Mucosa of descending colon (tissue), 3 donors: ENCODE measurements around the gene FGGY. TPM values are rescaled to one million over a fixed set of nuclear protein-coding genes. Genes with fewer than 3 reads are reported as not detected.

Source experiments
- ATAC-seq: fragments of 200-7000 bp; cut with Tn5 transposase; one replicate; pipeline ENCODE4 v1.9.1; 2020; ENCODE audit warnings: mild to moderate bottlenecking, moderate library complexity
- DNase-seq, 3 donors: peaks; one replicate each; pipeline ENCODE4 v3.0.0-alpha.2; 2020
- H3K36me3 ChIP-seq: fragments of 200-600 bp; one replicate; pipeline ENCODE4 v1.8.0; 2021; ENCODE audit warnings: low read depth, mild to moderate bottlenecking
- H3K4me1 ChIP-seq: fragments of 200-600 bp; one replicate; pipeline ENCODE4 v1.8.0; 2021; ENCODE audit warnings: low read depth, mild to moderate bottlenecking
- H3K4me3 ChIP-seq: fragments of 200-600 bp; one replicate; pipeline ENCODE4 v1.8.0; 2021; ENCODE audit warnings: mild to moderate bottlenecking
- H3K9me3 ChIP-seq: fragments of 200-600 bp; one replicate; pipeline ENCODE4 v1.8.0; 2021; ENCODE audit warnings: mild to moderate bottlenecking
- intact Hi-C, 2 donors: fragments of 100-400 bp; cut with DNase I in 1 of 2; cut with micrococcal nuclease in 1 of 2; formaldehyde crosslinking; loops; one replicate each; pipeline versions ENCODE4 v1.11.0 to v1.11.1; 2022; cut with DNase I, micrococcal nuclease
- total RNA-seq, 3 donors: library from RNA; stranded (reverse); fragmentation: NEBNext Ultra II Directional in 2 of 3; extraction: Animal tissue kit (Norgen Biotek cat#: 25700) in 2 of 3; gene quantifications; one replicate each; pipeline versions ENCODE4 v1.2.1 to v1.2.4, GENCODE V29; 2021 to 2023
- TF ChIP-seq, protein P1 (sequence below): fragments of 200-600 bp; IDR thresholded peaks from one replicate; pipeline ENCODE4 v1.8.0; 2022; ENCODE audit warnings: antibody characterized with exemption, mild to moderate bottlenecking
- donor health status: DM: no; HTN: no; CAD: no; lungs with moderate emphysema.
- donor health status: DM: no; HTN: no; CAD: no.
- donor health status: DM: no; HTN: yes; CAD: no.

Gene FGGY
- total RNA-seq, 3 donors from 2014 or later = 25.2 to 38.3 (median 36.6) TPM

DNA sequence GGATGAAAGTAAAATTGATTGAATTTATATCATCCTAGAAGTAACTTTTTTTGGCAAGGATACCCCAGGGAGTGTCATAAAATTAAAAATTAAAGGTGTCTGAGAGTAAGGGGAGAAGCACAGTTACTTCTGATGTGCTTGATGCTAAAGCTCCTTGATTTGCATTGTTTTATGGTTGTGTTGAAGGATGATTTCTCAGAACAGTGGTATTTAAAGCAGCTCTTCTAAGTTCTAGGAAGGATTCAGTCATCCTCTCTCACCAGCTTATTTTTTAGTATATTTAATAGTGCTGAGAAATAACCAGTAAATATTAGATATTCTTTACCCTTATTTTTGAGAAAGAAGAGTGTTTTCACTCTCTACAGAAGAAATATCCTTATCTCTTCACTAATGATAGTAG, 93.0 kb downstream of the FGGY start:
- TF ChIP-seq, protein P1, sequence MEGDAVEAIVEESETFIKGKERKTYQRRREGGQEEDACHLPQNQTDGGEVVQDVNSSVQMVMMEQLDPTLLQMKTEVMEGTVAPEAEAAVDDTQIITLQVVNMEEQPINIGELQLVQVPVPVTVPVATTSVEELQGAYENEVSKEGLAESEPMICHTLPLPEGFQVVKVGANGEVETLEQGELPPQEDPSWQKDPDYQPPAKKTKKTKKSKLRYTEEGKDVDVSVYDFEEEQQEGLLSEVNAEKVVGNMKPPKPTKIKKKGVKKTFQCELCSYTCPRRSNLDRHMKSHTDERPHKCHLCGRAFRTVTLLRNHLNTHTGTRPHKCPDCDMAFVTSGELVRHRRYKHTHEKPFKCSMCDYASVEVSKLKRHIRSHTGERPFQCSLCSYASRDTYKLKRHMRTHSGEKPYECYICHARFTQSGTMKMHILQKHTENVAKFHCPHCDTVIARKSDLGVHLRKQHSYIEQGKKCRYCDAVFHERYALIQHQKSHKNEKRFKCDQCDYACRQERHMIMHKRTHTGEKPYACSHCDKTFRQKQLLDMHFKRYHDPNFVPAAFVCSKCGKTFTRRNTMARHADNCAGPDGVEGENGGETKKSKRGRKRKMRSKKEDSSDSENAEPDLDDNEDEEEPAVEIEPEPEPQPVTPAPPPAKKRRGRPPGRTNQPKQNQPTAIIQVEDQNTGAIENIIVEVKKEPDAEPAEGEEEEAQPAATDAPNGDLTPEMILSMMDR = no peak
- DNase-seq = no peak
- Histone ChIP-seq H3K9me3 (no peaks in the 10 kb centered on the region), H3K4me3 (no peak overlapping the region), H3K36me3 (no peaks in the 10 kb centered on the region), H3K4me1 (no peaks in the 10 kb centered on the region)
- ATAC-seq = no peak
- intact Hi-C loops = no loop called here

DNA sequence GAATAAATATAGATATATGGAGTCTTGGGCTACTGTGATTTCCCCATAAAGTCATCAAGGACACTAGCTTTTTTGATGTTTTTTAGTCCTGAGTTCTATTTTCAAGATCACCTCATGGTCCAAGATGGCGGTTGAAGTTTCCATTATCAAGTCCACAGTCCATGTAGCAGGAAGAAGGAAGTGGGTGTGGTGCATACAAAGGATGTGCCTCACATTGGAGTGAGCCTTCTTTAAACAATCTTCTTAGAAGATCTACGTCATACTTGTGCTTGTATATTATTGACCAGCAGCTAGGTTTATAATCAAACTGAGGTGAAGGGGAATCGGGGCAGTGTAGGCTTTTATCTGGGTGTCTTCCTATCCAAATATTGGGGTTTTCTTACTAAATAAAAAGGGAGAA, 93.4 kb downstream of the FGGY start:
- TF ChIP-seq, protein P1 = no peak
- Histone ChIP-seq H3K9me3 (no peaks in the 10 kb centered on the region), H3K4me1 (no peaks in the 10 kb centered on the region), H3K4me3 (no peak overlapping the region), H3K36me3 (no peaks in the 10 kb centered on the region)
- DNase-seq (no peak), ATAC-seq (peak; percentile 69)
- intact Hi-C loops = no loop called here

DNA sequence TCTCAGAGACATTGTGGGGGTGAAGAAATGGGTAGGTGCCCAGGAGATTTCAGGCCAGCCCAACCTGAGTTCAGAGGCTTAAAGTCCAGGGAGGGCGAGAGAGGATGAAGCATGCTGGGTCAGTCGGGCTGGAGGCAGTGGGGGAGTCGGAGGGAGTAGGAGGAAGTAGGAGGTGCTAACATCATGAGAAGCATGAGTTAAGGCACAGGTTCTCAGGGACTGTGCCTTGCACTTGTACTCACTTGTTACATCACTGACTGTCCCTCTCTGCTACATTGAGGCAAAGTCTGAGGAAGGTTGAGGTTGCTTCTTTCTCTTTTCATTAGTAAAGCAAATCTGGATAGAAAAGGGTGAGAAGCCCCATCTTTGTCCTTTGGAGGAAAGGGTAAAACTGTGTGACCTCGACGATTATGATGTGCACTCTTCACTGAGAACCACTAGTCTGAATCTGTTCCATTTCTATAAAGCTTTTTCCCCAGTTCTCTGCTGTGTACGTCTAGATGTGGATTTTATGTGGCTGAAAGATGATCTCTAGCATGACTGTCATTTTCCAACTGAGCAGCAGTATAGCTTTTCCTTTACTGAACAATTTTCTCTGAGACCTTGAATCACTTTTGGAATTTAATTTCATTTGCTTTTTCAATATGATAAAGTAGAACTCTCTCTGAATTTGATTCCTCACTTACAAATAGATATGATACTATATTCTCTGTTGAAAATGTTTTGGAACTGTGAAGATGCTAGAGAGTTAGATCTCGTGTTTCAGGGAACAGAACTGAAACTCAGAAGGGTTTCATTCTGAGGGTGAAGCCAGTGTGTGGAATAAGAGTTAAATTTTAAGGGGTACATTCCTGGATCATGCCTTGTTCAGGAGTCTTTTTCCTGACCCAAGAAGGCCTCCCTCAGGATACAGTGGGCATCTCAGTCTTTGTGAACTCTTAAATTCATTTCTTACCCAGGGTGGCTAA, 94.6 kb downstream of the FGGY start:
- no peak for DNase-seq
- intact Hi-C loops = no loop called here
- ATAC-seq = no peak
- TF ChIP-seq, protein P1 = no peak
- Histone ChIP-seq H3K9me3 (no peaks in the 10 kb centered on the region), H3K36me3 (no peaks in the 10 kb centered on the region), H3K4me1 (no peaks in the 10 kb centered on the region), H3K4me3 (no peak overlapping the region)

DNA sequence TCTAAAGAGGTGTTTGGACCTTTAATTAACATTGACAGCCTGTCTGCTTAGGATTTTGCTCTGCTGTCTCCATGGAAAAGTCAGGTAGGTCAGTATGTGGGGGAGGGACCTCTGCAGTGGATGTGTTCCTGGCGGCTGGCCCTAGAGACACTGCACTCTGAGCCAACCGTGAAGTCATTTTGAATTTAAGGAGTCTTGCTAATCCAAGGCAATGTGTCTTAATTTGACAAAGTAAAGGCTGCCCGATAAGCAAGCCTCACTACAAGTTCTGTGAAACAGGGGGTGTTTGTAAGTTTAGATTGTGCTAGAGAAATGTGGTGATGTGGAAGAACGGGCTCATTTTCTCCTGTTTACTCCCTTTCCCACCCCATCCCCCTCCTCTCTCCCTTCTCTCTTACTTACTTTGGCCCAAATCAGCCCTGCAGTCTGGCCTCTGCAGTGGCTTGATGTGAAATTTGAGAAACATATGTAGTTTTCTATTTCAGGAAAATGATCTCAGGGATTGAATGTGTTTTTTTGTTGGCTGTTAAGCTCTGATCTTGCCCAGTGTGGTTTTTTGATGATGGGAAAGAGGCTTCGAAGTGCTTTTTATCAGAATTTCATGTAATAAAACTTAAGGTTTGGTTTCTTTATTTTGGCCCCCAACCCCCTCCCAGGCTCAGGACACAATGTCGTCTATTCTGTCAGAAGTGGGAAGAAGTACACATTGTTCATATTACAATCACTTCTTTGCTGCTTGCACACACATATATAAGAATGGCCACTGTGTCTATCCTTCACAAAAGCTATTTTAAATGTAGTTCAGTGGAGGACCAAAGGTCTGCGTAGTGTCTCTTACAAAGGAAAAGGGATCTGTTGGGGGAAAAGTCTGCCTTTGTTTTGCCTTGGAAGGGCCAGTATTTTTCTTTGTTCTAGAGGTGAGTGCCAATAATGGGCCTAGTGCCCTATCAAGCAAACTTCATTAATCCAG, 96.6 kb downstream of the FGGY start:
- ATAC-seq (peak; percentile 44), DNase-seq (peak; percentile 35 to 53 (median 43))
- Histone ChIP-seq H3K4me1 (no peaks in the 10 kb centered on the region), H3K4me3 (no peak overlapping the region), H3K9me3 (no peaks in the 10 kb centered on the region), H3K36me3 (no peaks in the 10 kb centered on the region)
- intact Hi-C loops = no loop called here
- TF ChIP-seq, protein P1 = no peak

DNA sequence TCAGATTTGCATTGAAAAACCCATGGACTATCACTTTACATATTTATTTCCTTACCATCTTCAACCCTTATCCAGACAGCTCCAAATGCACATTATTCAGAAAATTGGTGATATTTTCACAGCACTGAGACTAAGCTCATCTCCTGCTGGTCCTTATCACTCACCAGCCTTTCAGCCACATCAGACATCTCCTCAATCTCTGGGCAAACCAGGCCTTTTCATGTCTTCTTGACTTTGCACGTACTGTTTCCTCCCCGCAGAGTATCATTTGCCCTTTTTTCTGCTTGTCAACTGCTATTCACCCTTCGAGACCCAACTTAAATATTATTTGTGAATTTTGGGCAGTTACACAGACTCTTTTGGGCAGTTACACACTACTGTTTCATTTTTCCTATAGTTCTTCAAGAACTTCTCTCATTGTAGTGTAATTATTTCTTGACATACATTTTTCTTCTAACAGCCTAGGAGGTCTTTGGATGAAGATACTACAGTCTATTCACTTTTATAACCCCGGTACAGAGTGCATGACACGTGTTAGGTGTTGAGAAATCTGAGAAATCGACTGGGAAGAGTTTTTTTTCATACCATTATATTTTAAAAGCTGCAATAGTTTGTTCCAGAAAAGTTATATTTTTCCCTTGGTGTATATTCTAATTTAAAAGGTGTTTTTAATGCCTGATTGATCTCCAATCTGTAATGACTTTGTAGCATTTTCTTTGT, 98.0 kb downstream of the FGGY start:
- intact Hi-C loops = no loop called here
- Histone ChIP-seq H3K9me3 (no peaks in the 10 kb centered on the region), H3K4me3 (no peak overlapping the region), H3K36me3 (no peaks in the 10 kb centered on the region), H3K4me1 (no peaks in the 10 kb centered on the region)
- ATAC-seq (no peak), DNase-seq (no peak)
- TF ChIP-seq, protein P1 = no peak
